Uterus (tissue), 2 donors: Measurements from ENCODE around the gene ZNF512B.

Experiments used
- POLR2A ChIP-seq, 2 donors: fragments of 450-650 bp; IDR thresholded peaks; one replicate each; pipeline ENCODE4 v1.6.1; 2016; ENCODE audit warnings: antibody characterized with exemption in 2 of 2, mild to moderate bottlenecking in 1 of 2, moderate library complexity in 1 of 2
- TF ChIP-seq, protein P1 (sequence below), 4 experiments: fragments of 200-600 bp in 2 of 4; fragments of 450-650 bp in 2 of 4; sonication (generic) in 2 of 4; IDR thresholded peaks; one replicate each; pipeline ENCODE4 v1.5.1; 2016 to 2019; ENCODE audit warnings: antibody characterized with exemption in 4 of 4, mild to moderate bottlenecking in 2 of 4, moderate library complexity in 1 of 4

DNA sequence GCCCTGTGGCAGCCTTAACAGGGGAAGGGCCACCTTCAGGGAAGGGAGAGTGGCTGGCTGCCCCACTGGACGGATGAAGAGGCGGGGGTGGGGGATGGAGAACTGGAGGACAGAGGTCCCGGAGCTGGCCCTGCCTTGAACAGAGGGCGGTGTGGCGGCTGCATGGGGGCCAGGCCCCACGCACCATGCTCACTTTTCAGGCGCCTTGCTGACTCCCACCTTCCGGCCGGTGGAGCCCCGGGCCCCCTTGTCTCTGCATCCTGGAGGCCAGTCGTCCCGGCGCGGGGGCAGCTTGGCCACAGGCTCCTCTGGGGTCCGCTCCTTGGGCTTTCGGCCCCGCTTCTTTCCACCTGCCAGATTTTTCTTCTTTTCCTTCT lies 10.0 kb downstream of the ZNF512B start:
- TF ChIP-seq, protein P1, sequence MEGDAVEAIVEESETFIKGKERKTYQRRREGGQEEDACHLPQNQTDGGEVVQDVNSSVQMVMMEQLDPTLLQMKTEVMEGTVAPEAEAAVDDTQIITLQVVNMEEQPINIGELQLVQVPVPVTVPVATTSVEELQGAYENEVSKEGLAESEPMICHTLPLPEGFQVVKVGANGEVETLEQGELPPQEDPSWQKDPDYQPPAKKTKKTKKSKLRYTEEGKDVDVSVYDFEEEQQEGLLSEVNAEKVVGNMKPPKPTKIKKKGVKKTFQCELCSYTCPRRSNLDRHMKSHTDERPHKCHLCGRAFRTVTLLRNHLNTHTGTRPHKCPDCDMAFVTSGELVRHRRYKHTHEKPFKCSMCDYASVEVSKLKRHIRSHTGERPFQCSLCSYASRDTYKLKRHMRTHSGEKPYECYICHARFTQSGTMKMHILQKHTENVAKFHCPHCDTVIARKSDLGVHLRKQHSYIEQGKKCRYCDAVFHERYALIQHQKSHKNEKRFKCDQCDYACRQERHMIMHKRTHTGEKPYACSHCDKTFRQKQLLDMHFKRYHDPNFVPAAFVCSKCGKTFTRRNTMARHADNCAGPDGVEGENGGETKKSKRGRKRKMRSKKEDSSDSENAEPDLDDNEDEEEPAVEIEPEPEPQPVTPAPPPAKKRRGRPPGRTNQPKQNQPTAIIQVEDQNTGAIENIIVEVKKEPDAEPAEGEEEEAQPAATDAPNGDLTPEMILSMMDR (IDR thresholded peaks at IDR 0.05): no peak
- no peak for TF ChIP-seq POLR2A (IDR thresholded peaks at IDR 0.05)
